SK-N-DZ (cell line): ENCODE data around the gene SLC37A1. TPM values are rescaled to one million over a fixed set of nuclear protein-coding genes. Genes with fewer than 3 reads are reported as not detected.
A peak's percentile ranks its signal among the peaks of the same experiment; 100 is the strongest.
"Not testable (repeated sequence)": the region's sequence is repeated elsewhere in the genome, so short reads cannot be mapped to it uniquely, and the experiment has no call there.

Source experiments
- DNase-seq: peaks from one replicate; pipeline ENCODE4 v3.0.0-alpha.2; 2015; ENCODE audit warnings: low spot score
- polyA plus RNA-seq, 2 experiments: library from polyadenylated mRNA; depleted of rRNA; stranded (reverse); fragments of >200 nt; gene quantifications; 2 replicates each; pipeline ENCODE4 v1.2.3, GENCODE V29; 2014

Gene SLC37A1
- polyA plus RNA-seq (2014; cell fraction: cytosol; rRNA removed): 3.5 and 4.2 TPM in 2 replicates
- polyA plus RNA-seq (2014; cell fraction: nucleus; rRNA removed): 3.6 and 6.2 TPM in 2 replicates

- no peak for DNase-seq
Measured at GRCh38 chr21:42513151-42513984, at the start of gene SLC37A1. Gene SLC37A1 (plus strand): TSS chr21:42513852. CDS start chr21:42518455, 4,603 bp downstream.

DNA sequence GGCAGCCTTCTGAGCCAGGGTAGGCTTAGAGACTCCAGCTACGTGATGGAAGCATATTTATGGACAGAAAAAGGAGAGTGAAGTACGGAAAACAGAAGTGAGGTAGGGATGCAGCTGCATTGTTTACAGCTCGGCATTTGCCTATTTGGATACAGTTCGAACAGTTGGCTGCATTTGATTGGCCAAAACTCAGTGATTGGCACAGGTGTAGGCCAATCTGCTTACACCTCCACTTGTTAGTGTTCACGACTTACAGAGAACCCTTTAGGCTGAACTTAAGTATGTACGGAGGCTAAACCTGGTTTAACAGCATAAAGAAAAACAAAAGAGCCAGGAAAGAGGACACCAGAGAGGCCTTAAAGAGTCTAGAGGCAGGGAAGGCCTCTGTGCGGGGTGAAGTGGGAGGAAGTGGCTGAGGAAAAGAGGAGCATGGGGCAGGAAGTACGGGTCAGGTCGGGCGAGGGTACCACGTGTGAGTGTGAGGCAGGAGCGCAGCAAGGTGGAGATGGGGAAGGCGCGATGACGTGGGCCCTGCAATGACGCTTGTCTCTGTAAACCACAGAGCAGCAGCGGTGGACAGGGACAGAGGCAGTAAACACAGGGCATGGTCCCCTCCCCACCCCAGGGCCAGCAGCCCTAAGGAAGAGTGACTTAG, 49.7 kb upstream of the SLC37A1 start:
- DNase-seq: peak; percentile 42

DNA sequence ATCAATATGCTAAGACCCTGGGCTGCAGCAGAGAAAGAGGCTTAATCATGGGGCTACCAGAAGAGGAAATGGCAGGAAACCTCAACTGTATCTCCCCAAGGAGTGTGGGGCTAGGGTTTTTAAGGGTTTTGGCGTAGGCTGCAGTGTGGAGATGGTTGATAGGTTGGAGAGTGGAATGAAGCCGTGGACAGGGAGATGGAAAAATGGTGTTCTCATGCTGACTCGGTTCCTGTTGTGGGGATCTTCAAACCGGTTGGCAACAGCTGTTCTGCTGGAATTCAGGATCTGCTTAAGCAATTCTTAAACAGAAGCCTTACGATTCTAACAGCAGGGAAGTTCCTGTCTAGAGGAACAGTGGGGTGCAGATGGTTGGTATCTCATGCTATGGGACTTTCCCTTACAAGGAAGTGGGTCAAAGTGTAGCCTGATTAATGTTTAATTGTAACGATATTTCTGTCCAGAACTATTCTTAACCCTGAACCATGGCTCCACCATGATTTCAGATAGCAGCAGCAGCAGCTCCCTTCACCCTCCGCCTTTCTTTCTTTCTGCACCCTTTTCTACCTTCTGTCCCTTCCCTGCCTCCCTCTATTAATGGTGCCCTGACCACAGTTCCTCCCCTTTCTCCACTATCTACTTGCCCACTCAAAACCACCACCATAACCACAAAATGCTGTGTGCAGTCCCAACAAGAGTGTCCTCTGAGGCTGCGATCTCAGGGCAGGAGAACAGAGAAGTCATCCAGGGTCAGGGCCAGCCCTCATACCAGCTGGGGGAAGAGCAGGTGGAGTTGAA, 48.4 kb upstream of the SLC37A1 start:
- no peak for DNase-seq

DNA sequence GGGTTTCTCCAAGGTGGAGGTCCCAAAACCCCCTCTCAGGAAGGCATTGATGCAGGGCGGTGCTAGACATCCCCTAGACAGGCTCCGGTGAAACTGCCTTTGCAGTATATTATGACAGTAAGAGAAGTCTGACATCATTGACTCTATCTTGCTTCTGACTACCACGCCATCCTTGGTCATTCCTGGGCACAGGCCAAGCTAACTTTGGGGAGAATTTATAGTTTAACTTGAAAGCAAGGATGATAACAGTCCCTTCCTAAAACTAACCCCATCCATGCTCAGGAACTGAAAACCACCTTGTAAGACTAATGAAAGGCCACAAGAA, 47.9 kb upstream of the SLC37A1 start:
- DNase-seq: no peak

DNA sequence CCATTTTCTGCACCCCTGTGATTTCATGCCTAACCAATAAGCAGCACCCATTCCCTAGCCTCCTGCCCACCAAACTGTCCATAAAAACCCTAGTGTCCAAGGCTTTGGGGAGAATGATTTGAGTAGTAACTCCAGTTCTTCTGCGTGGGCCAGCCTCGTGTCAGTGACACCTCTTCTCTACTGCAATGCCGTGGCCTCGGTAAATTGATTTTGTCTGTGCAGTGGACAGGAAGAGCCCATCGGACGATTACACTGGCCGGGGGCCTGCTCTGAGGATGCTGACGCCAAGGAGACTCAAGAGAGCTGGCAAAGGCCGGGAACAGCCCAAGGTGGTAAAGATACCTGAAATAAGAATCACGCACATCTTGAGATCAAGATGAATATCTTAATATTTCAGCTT, 47.0 kb upstream of the SLC37A1 start:
- DNase-seq: no peak

DNA sequence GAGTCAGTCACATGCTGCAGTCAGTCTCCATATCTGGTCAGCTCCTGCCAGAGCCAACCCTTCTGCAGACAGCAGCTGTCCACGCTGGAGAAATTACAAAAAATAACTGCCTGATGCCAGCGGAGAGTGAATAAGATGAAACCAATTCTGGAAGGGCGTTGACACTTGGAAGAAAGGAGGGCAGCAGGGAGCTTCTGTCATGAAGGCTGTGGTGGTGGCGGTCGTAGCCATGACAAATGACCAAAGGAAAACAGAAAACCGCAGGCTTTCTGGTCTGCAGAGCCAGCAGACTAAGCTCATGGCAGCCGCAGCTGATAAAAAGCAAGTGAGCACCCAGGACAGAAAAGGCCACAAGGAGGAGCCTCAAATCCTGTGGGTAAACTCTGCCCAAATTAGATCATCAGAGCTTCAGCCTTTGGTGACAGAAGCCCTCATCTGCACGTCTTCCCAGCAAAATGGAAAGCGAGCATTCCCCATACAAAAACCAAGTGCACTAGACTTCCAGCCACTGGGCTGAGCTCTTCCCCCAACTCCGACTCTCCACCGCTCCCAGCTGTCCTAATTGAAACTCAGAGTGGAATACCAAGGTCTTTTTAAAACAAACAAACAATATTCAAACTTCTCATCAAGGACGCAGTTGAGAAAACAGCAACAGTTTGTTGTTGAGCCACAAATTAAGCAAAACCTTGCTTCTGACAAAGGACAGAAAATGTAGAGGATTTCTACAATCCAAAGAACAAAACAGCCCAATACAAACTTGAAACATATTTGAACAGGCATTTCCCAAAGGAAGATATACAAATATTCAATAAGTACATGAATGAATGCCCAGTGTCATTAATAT, 46.3 kb upstream of the SLC37A1 start:
- peak; percentile 52 for DNase-seq

- no peak for DNase-seq
Measured at GRCh38 chr21:42468491-42469131, 45.0 kb upstream of the SLC37A1 start.

GRCh38 chr21:42469272-42469671, 44.4 kb upstream of the SLC37A1 start:
- DNase-seq: no peak

DNA sequence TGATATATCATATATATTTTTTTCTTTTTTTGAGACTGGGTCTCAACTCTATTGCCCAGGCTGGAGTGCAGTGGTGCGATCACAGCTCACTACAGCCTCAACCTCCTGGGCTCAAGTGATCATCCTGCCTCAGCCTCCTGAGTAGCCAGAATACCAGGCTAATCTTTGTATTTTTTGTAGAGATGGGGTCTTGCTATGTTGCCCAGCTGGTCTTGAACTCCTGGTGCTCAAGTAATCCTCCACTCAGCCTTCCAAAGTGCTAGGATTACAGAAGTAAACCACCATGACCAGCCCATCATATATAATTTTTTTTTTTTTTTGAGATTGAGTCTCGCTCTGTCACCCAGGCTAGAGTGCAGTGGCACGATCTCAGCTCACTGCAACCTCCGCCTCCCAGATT, 43.9 kb upstream of the SLC37A1 start:
- not testable (repeated sequence) for DNase-seq

DNA sequence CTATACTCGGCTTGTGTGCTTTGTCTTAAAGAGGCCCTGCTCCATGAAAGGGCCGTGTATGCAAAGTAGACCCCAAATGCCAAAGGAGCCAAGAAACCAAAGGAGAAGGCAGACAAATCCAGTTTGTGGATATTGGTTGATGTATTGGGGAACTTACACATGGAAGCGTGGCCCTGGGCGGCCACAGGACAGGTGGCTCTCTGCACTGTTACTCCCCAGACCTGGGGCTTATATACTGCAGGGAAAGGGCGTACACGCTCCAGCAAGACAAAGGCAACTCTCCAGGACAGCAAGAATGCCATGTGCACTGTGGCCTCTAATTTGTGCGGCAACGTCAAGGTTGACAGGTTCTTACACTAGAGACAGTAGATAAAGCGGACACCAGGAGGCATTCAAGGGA, 42.4 kb upstream of the SLC37A1 start:
- no peak for DNase-seq

- no peak for DNase-seq
Measured at GRCh38 chr21:42471716-42472330, 41.8 kb upstream of the SLC37A1 start.

- DNase-seq: no peak
Measured at GRCh38 chr21:42472521-42472920, 41.1 kb upstream of the SLC37A1 start.

- DNase-seq: no peak
Measured at GRCh38 chr21:42473498-42474042, 40.1 kb upstream of the SLC37A1 start.

GRCh38 chr21:42474043-42474831, 39.4 kb upstream of the SLC37A1 start:
- no peak for DNase-seq

GRCh38 chr21:42475036-42475435, 38.6 kb upstream of the SLC37A1 start:
- DNase-seq: no peak

- DNase-seq: no peak
Measured at GRCh38 chr21:42475526-42476387, 37.9 kb upstream of the SLC37A1 start.

- DNase-seq: no peak
Measured at GRCh38 chr21:42476388-42477331, 37.0 kb upstream of the SLC37A1 start.
